Gastroesophageal sphincter (tissue), 3 donors: Measurements from ENCODE around the gene STX4.
"Not testable (repeated sequence)": the region's sequence is repeated elsewhere in the genome, so short reads cannot be mapped to it uniquely, and the experiment has no call there.

Source experiments
- CTCF ChIP-seq, 4 experiments: fragments of 200-600 bp in 2 of 4; fragments of 450-650 bp in 2 of 4; sonication (generic) in 1 of 4; IDR thresholded peaks; one replicate each; pipeline ENCODE4 v1.5.1; 2017 to 2019; ENCODE audit warnings: antibody characterized with exemption in 4 of 4, mild to moderate bottlenecking in 2 of 4, moderate library complexity in 2 of 4
- EP300 ChIP-seq: sonication (generic); formaldehyde crosslinking; IDR thresholded peaks from one replicate; pipeline ENCODE4 v1.6.1; 2017; ENCODE audit warnings: antibody characterized with exemption, mild to moderate bottlenecking
- POLR2A ChIP-seq, 2 donors: fragments of 450-650 bp; IDR thresholded peaks; one replicate each; pipeline ENCODE4 v1.6.1; 2017; ENCODE audit warnings: antibody characterized with exemption in 2 of 2, mild to moderate bottlenecking in 2 of 2, moderate library complexity in 1 of 2
- POLR2AphosphoS5 ChIP-seq: sonication (generic); formaldehyde crosslinking; IDR thresholded peaks from one replicate; pipeline ENCODE4 v1.6.1; 2017; ENCODE audit warnings: antibody characterized with exemption

- not testable (repeated sequence) for TF ChIP-seq CTCF (IDR thresholded peaks at IDR 0.05); POLR2A (IDR thresholded peaks at IDR 0.05); POLR2AphosphoS5; EP300
These were observed 21.5 kb upstream of the STX4 start for GRCh38 chr16:31011815-31012214.
